Activated CD8-positive, alpha-beta memory T cell treated with anti-CD3 and anti-CD28 coated beads for 4 hours (primary cell): Measurements from ENCODE around the gene ARL1.
"Not testable (repeated sequence)": the region's sequence is repeated elsewhere in the genome, so short reads cannot be mapped to it uniquely, and the experiment has no call there.

Source experiments
- DNase-seq, 2 donors: peaks; one replicate each; pipeline ENCODE4 v3.0.0-alpha.2; 2020; ENCODE audit warnings: low read depth in 2 of 2

Gene ARL1

GRCh38 chr12:101407436-101408345, at the start of gene ARL1:
TSS of gene ARL1 (minus strand) at chr12:101407772. CDS start at chr12:101407645, 127 bp downstream.
- peak; percentile 64 to 65 for DNase-seq

GRCh38 chr12:101455685-101456084, 48.1 kb upstream of the ARL1 start:
- peak in 1 of 2 donors; percentile 1 for DNase-seq

GRCh38 chr12:101441461-101442224, 34.1 kb upstream of the ARL1 start:
- no peak for DNase-seq

GRCh38 chr12:101439236-101439635, 31.7 kb upstream of the ARL1 start:
- DNase-seq, result no peak

- no peak for DNase-seq
Measured at GRCh38 chr12:101436136-101436535, 28.6 kb upstream of the ARL1 start.

- no peak for DNase-seq
Measured at GRCh38 chr12:101430456-101430855, 22.9 kb upstream of the ARL1 start.

GRCh38 chr12:101424620-101425019, 17.0 kb upstream of the ARL1 start:
- no peak for DNase-seq

- DNase-seq, result not testable (repeated sequence)
Measured at GRCh38 chr12:101422066-101422465, 14.5 kb upstream of the ARL1 start.

GRCh38 chr12:101415228-101415627, 7.7 kb upstream of the ARL1 start:
- no peak for DNase-seq

- no peak for DNase-seq
Measured at GRCh38 chr12:101414533-101415119, 7.1 kb upstream of the ARL1 start.

GRCh38 chr12:101410169-101410568, 2.6 kb upstream of the ARL1 start:
- not testable (repeated sequence) for DNase-seq

- no peak for DNase-seq
Measured at GRCh38 chr12:101407049-101407435, 530 bp downstream of the ARL1 start.

- not testable (repeated sequence) for DNase-seq
Measured at GRCh38 chr12:101391181-101391580, 16.4 kb downstream of the ARL1 start.

- no peak for DNase-seq
Measured at GRCh38 chr12:101379149-101379548, 28.4 kb downstream of the ARL1 start.

- DNase-seq, result no peak
Measured at GRCh38 chr12:101375573-101375972, 32.0 kb downstream of the ARL1 start.

- no peak for DNase-seq
Measured at GRCh38 chr12:101372431-101372830, 35.1 kb downstream of the ARL1 start.

GRCh38 chr12:101368016-101368415, 39.6 kb downstream of the ARL1 start:
- DNase-seq, result no peak

- no peak for DNase-seq
Measured at GRCh38 chr12:101361455-101361854, 46.1 kb downstream of the ARL1 start.

- DNase-seq, result no peak
Measured at GRCh38 chr12:101356794-101357193, 50.8 kb downstream of the ARL1 start.

- no peak for DNase-seq
Measured at GRCh38 chr12:101351682-101352081, 55.9 kb downstream of the ARL1 start.

- DNase-seq, result no peak
Measured at GRCh38 chr12:101343893-101344292, 63.7 kb downstream of the ARL1 start.
